ENCODE data around the gene ID3.

Gene ID3

GRCh38 chr1:23568608-23569383 lies 9.5 kb upstream of the ID3 start:
- TF ChIP-seq ZNF274 (IDR thresholded peaks at IDR 0.05; ENCODE audit: low read depth, low read length) (no peak), SUZ12 (IDR thresholded peaks at IDR 0.05; ENCODE audit: extremely low read depth, insufficient read depth, insufficient read length) (no peak), YY1 (IDR thresholded peaks at IDR 0.05; ENCODE audit: insufficient read depth, insufficient read length) (no peak)
- Histone ChIP-seq H3K4me3 (ENCODE audit: insufficient read length, low read depth) (peak overlapping the region; percentile 37), H3K9me3 (ENCODE audit: insufficient read depth, low read length) (no peaks in the 10 kb centered on the region), H3K9ac (ENCODE audit: insufficient read length, low read depth) (peak overlapping the region; percentile 64), H3K4me1 (ENCODE audit: insufficient read depth, insufficient read length) (peaks cover 5% of the 10 kb centered on the region), H3K27me3 (ENCODE audit: insufficient read depth, insufficient read length) (no peaks in the 10 kb centered on the region), H3K36me3 (ENCODE audit: insufficient read depth, insufficient read length, low read length) (no peaks in the 10 kb centered on the region)
- no peak for DNase-seq (ENCODE audit: low read depth, low spot score)

- H3K4me3 ChIP-seq (ENCODE audit: insufficient read length, low read depth) = peak overlapping the region; percentile 37
- H3K36me3 ChIP-seq (ENCODE audit: insufficient read depth, insufficient read length, low read length) = no peaks in the 10 kb centered on the region
- peak overlapping the region; percentile 64 for H3K9ac ChIP-seq (ENCODE audit: insufficient read length, low read depth)
- H3K4me1 ChIP-seq (ENCODE audit: insufficient read depth, insufficient read length) = peaks cover 5% of the 10 kb centered on the region
- H3K27me3 ChIP-seq (ENCODE audit: insufficient read depth, insufficient read length) = no peaks in the 10 kb centered on the region
- H3K9me3 ChIP-seq (ENCODE audit: insufficient read depth, low read length) = no peaks in the 10 kb centered on the region
- DNase-seq (ENCODE audit: low read depth, low spot score) = no peak
- no peak for TF ChIP-seq ZNF274 (IDR thresholded peaks at IDR 0.05; ENCODE audit: low read depth, low read length)
- TF ChIP-seq SUZ12 (IDR thresholded peaks at IDR 0.05; ENCODE audit: extremely low read depth, insufficient read depth, insufficient read length) = no peak
- no peak for TF ChIP-seq YY1 (IDR thresholded peaks at IDR 0.05; ENCODE audit: insufficient read depth, insufficient read length)
Observed at GRCh38 chr1:23567996-23568607, 8.8 kb upstream of the ID3 start.

- no peaks in the 10 kb centered on the region for H3K27me3 ChIP-seq (ENCODE audit: insufficient read depth, insufficient read length)
- no peaks in the 10 kb centered on the region for H3K9me3 ChIP-seq (ENCODE audit: insufficient read depth, low read length)
- H3K9ac ChIP-seq (ENCODE audit: insufficient read length, low read depth) = peak overlapping the region; percentile 16
- peaks cover 5% of the 10 kb centered on the region for H3K4me1 ChIP-seq (ENCODE audit: insufficient read depth, insufficient read length)
- no peak for DNase-seq (ENCODE audit: low read depth, low spot score)
- H3K36me3 ChIP-seq (ENCODE audit: insufficient read depth, insufficient read length, low read length) = no peaks in the 10 kb centered on the region
- TF ChIP-seq YY1 (IDR thresholded peaks at IDR 0.05; ENCODE audit: insufficient read depth, insufficient read length) (no peak), SUZ12 (IDR thresholded peaks at IDR 0.05; ENCODE audit: extremely low read depth, insufficient read depth, insufficient read length) (no peak), ZNF274 (IDR thresholded peaks at IDR 0.05; ENCODE audit: low read depth, low read length) (no peak)
- H3K4me3 ChIP-seq (ENCODE audit: insufficient read length, low read depth) = peak overlapping the region; percentile 34
Observed at GRCh38 chr1:23567629-23567995, 8.3 kb upstream of the ID3 start.

GRCh38 chr1:23566304-23566703 lies 7.0 kb upstream of the ID3 start:
- Histone ChIP-seq H3K36me3 (ENCODE audit: insufficient read depth, insufficient read length, low read length) (no peaks in the 10 kb centered on the region), H3K4me3 (ENCODE audit: insufficient read length, low read depth) (no peak overlapping the region), H3K27me3 (ENCODE audit: insufficient read depth, insufficient read length) (no peaks in the 10 kb centered on the region), H3K9me3 (ENCODE audit: insufficient read depth, low read length) (no peaks in the 10 kb centered on the region), H3K4me1 (ENCODE audit: insufficient read depth, insufficient read length) (peaks cover 5% of the 10 kb centered on the region), H3K9ac (ENCODE audit: insufficient read length, low read depth) (no peak overlapping the region)
- TF ChIP-seq YY1 (IDR thresholded peaks at IDR 0.05; ENCODE audit: insufficient read depth, insufficient read length) (no peak), SUZ12 (IDR thresholded peaks at IDR 0.05; ENCODE audit: extremely low read depth, insufficient read depth, insufficient read length) (no peak), ZNF274 (IDR thresholded peaks at IDR 0.05; ENCODE audit: low read depth, low read length) (no peak)
- no peak for DNase-seq (ENCODE audit: low read depth, low spot score)

- Histone ChIP-seq H3K9ac (ENCODE audit: insufficient read length, low read depth) (no peak overlapping the region), H3K9me3 (ENCODE audit: insufficient read depth, low read length) (no peaks in the 10 kb centered on the region), H3K4me3 (ENCODE audit: insufficient read length, low read depth) (no peak overlapping the region), H3K36me3 (ENCODE audit: insufficient read depth, insufficient read length, low read length) (no peaks in the 10 kb centered on the region), H3K27me3 (ENCODE audit: insufficient read depth, insufficient read length) (no peaks in the 10 kb centered on the region), H3K4me1 (ENCODE audit: insufficient read depth, insufficient read length) (peaks cover 5% of the 10 kb centered on the region)
- TF ChIP-seq SUZ12 (IDR thresholded peaks at IDR 0.05; ENCODE audit: extremely low read depth, insufficient read depth, insufficient read length) (no peak), YY1 (IDR thresholded peaks at IDR 0.05; ENCODE audit: insufficient read depth, insufficient read length) (no peak), ZNF274 (IDR thresholded peaks at IDR 0.05; ENCODE audit: low read depth, low read length) (no peak)
- DNase-seq (ENCODE audit: low read depth, low spot score) = no peak
Observed at GRCh38 chr1:23565776-23566175, 6.5 kb upstream of the ID3 start.

- Histone ChIP-seq H3K4me3 (ENCODE audit: insufficient read length, low read depth) (no peak overlapping the region), H3K9ac (ENCODE audit: insufficient read length, low read depth) (no peak overlapping the region), H3K9me3 (ENCODE audit: insufficient read depth, low read length) (no peaks in the 10 kb centered on the region), H3K36me3 (ENCODE audit: insufficient read depth, insufficient read length, low read length) (no peaks in the 10 kb centered on the region), H3K4me1 (ENCODE audit: insufficient read depth, insufficient read length) (peaks cover 5% of the 10 kb centered on the region), H3K27me3 (ENCODE audit: insufficient read depth, insufficient read length) (no peaks in the 10 kb centered on the region)
- no peak for TF ChIP-seq SUZ12 (IDR thresholded peaks at IDR 0.05; ENCODE audit: extremely low read depth, insufficient read depth, insufficient read length)
- no peak for TF ChIP-seq ZNF274 (IDR thresholded peaks at IDR 0.05; ENCODE audit: low read depth, low read length)
- no peak for TF ChIP-seq YY1 (IDR thresholded peaks at IDR 0.05; ENCODE audit: insufficient read depth, insufficient read length)
- DNase-seq (ENCODE audit: low read depth, low spot score) = no peak
Observed at GRCh38 chr1:23564529-23565122, 5.3 kb upstream of the ID3 start.

GRCh38 chr1:23563755-23564374 lies 4.6 kb upstream of the ID3 start:
- TF ChIP-seq YY1 (IDR thresholded peaks at IDR 0.05; ENCODE audit: insufficient read depth, insufficient read length) (no peak), SUZ12 (IDR thresholded peaks at IDR 0.05; ENCODE audit: extremely low read depth, insufficient read depth, insufficient read length) (no peak), ZNF274 (IDR thresholded peaks at IDR 0.05; ENCODE audit: low read depth, low read length) (no peak)
- Histone ChIP-seq H3K9ac (ENCODE audit: insufficient read length, low read depth) (no peak overlapping the region), H3K9me3 (ENCODE audit: insufficient read depth, low read length) (no peaks in the 10 kb centered on the region), H3K4me1 (ENCODE audit: insufficient read depth, insufficient read length) (peaks cover 5% of the 10 kb centered on the region), H3K27me3 (ENCODE audit: insufficient read depth, insufficient read length) (no peaks in the 10 kb centered on the region), H3K36me3 (ENCODE audit: insufficient read depth, insufficient read length, low read length) (peaks cover 4% of the 10 kb centered on the region), H3K4me3 (ENCODE audit: insufficient read length, low read depth) (no peak overlapping the region)
- no peak for DNase-seq (ENCODE audit: low read depth, low spot score)
